Loucy (cell line): Measurements from ENCODE around the gene PUM1.
"Not testable (repeated sequence)": the region's sequence is repeated elsewhere in the genome, so short reads cannot be mapped to it uniquely, and the experiment has no call there.

Experiments
- H2AFZ ChIP-seq: fragments of 200-600 bp; sonication (generic); 2 replicates; pipeline ENCODE4 v1.6.0; 2016; ENCODE audit warnings: antibody characterized with exemption, mild to moderate bottlenecking, low read length, moderate library complexity
- H3F3A ChIP-seq: fragments of 200-600 bp; 2 replicates; pipeline ENCODE4 v1.6.0; 2016; ENCODE audit warnings: antibody characterized with exemption, low read depth, mild to moderate bottlenecking
- H3K27me3 ChIP-seq: fragments of 200-600 bp; sonication (generic); 2 replicates; pipeline ENCODE4 v1.6.1; 2014; ENCODE audit warnings: low read length, mild to moderate bottlenecking; ENCODE audit not compliant: insufficient read depth, poor library complexity, severe bottlenecking
- H3K36me3 ChIP-seq: fragments of 200-600 bp; sonication (generic); 2 replicates; pipeline ENCODE4 v1.6.1; 2016; ENCODE audit warnings: low read length; ENCODE audit not compliant: insufficient read depth
- H3K4me1 ChIP-seq: fragments of 200-600 bp; sonication (generic); 2 replicates; pipeline ENCODE4 v1.5.1; 2014; ENCODE audit warnings: low read length, mild to moderate bottlenecking; ENCODE audit not compliant: insufficient read depth, poor library complexity, severe bottlenecking
- H3K4me2 ChIP-seq: fragments of 200-600 bp; sonication (generic); 2 replicates; pipeline ENCODE4 v1.6.0; 2014; ENCODE audit warnings: antibody characterized with exemption, low read length, low read depth, mild to moderate bottlenecking; ENCODE audit not compliant: poor library complexity, severe bottlenecking
- H3K4me3 ChIP-seq: fragments of 200-600 bp; sonication (generic); 2 replicates; pipeline ENCODE4 v1.5.1; 2014; ENCODE audit warnings: low read length, mild to moderate bottlenecking, mixed read lengths; ENCODE audit not compliant: poor library complexity, severe bottlenecking
- H3K79me2 ChIP-seq: fragments of 200-600 bp; sonication (generic); 2 replicates; pipeline ENCODE4 v1.6.1; 2014; ENCODE audit warnings: low read length; ENCODE audit not compliant: insufficient read depth
- H3K9ac ChIP-seq: fragments of 200-600 bp; sonication (generic); 2 replicates; pipeline ENCODE4 v1.6.0; 2014; ENCODE audit warnings: mild to moderate bottlenecking, low read depth, low read length, moderate library complexity; ENCODE audit not compliant: poor library complexity, severe bottlenecking
- H3K9me2 ChIP-seq: fragments of 200-600 bp; sonication (generic); replicated peaks from 2 replicates; pipeline ENCODE4 v1.6.1; 2016; ENCODE audit warnings: low read depth, low read length, mixed read lengths
- H3K9me3 ChIP-seq: fragments of 200-600 bp; sonication (generic); 2 replicates; pipeline ENCODE4 v1.6.1; 2014; ENCODE audit warnings: mild to moderate bottlenecking, antibody characterized with exemption, low read length, low read depth; ENCODE audit not compliant: insufficient read depth
- H4K20me1 ChIP-seq: fragments of 200-600 bp; sonication (generic); 2 replicates; pipeline ENCODE4 v1.6.0; 2014; ENCODE audit warnings: antibody characterized with exemption, low read length, mild to moderate bottlenecking; ENCODE audit not compliant: insufficient read depth, poor library complexity, severe bottlenecking
- EZH2phosphoT487 ChIP-seq: fragments of 200-600 bp; IDR thresholded peaks from 2 replicates; pipeline ENCODE4 v1.6.1; 2018; ENCODE audit warnings: antibody characterized with exemption, mild to moderate bottlenecking, moderate library complexity, borderline replicate concordance
- TF ChIP-seq, protein P1 (sequence below): fragments of 200-600 bp; sonication (generic); conservative IDR thresholded peaks from 2 replicates; pipeline ENCODE4 v1.5.1; 2014; ENCODE audit warnings: mild to moderate bottlenecking, antibody characterized with exemption, low read length

The PUM1 gene

DNA sequence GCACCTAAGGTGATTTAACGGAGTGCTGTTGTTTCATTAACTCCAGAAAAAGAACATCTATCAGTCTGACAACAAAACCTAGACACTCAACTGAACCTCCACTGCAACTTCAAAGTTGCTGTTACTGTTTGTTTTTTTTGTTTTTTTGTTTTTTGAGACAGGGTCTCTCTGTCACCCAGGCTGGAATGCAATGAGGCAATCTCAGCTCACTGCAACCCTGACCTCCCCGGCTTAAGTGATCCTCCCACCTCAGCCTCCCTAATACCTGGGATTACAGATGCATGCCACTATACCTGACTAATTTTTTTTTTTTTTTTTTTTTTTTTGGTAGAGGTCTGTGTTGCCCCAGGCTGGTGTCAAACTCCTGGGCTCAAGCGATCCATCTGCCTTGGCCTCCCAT is 90.3 kb downstream of the PUM1 start:
- H2AFZ ChIP-seq, result no peak overlapping the region
- H3F3A ChIP-seq, result no peaks in the 10 kb centered on the region
- peaks cover 50% of the 10 kb centered on the region; the same call in 1 of the 2 replicates for H3K79me2 ChIP-seq
- TF ChIP-seq, protein P1, sequence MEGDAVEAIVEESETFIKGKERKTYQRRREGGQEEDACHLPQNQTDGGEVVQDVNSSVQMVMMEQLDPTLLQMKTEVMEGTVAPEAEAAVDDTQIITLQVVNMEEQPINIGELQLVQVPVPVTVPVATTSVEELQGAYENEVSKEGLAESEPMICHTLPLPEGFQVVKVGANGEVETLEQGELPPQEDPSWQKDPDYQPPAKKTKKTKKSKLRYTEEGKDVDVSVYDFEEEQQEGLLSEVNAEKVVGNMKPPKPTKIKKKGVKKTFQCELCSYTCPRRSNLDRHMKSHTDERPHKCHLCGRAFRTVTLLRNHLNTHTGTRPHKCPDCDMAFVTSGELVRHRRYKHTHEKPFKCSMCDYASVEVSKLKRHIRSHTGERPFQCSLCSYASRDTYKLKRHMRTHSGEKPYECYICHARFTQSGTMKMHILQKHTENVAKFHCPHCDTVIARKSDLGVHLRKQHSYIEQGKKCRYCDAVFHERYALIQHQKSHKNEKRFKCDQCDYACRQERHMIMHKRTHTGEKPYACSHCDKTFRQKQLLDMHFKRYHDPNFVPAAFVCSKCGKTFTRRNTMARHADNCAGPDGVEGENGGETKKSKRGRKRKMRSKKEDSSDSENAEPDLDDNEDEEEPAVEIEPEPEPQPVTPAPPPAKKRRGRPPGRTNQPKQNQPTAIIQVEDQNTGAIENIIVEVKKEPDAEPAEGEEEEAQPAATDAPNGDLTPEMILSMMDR, result no peak
- TF ChIP-seq EZH2phosphoT487, result no peak
- H3K9me2 ChIP-seq, result no peaks in the 10 kb centered on the region
- no peaks in the 10 kb centered on the region for H3K9me3 ChIP-seq
- peaks cover 53% of the 10 kb centered on the region for H4K20me1 ChIP-seq
- H3K27me3 ChIP-seq, result no peaks in the 10 kb centered on the region
- no peak overlapping the region for H3K4me2 ChIP-seq
- no peak overlapping the region for H3K4me3 ChIP-seq
- H3K36me3 ChIP-seq, result peaks cover 88% of the 10 kb centered on the region
- H3K9ac ChIP-seq, result no peak overlapping the region
- no peaks in the 10 kb centered on the region for H3K4me1 ChIP-seq

DNA sequence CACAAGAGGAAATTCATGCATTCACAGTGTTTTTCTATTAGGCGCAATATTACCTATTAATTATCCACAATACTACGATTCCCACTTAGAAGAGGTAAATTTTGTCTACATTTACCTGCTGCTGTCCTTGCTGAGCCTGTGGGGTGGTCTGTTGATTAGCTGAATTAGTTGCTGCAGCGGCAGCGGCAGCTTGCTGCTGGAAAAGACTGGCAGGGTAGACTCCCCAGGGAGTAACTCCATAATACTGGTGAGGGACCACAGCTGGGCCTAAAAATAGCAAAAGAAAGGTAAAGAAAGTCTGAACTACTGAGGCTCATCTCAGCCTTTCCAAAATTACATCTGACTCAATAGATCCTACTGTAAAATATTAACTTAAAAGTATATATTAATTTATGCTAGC is 91.0 kb downstream of the PUM1 start:
- peaks cover 52% of the 10 kb centered on the region for H3K79me2 ChIP-seq
- no peak overlapping the region for H3K9ac ChIP-seq
- H3K9me3 ChIP-seq, result no peaks in the 10 kb centered on the region
- H3K4me2 ChIP-seq, result no peak overlapping the region
- no peaks in the 10 kb centered on the region for H3K4me1 ChIP-seq
- no peaks in the 10 kb centered on the region for H3K9me2 ChIP-seq
- H3F3A ChIP-seq, result no peaks in the 10 kb centered on the region
- peaks cover 60% of the 10 kb centered on the region for H4K20me1 ChIP-seq
- TF ChIP-seq, protein P1, result no peak
- TF ChIP-seq EZH2phosphoT487, result no peak
- H3K4me3 ChIP-seq, result no peak overlapping the region
- H3K36me3 ChIP-seq, result peaks cover 89% of the 10 kb centered on the region
- H3K27me3 ChIP-seq, result no peaks in the 10 kb centered on the region
- H2AFZ ChIP-seq, result no peak overlapping the region

DNA sequence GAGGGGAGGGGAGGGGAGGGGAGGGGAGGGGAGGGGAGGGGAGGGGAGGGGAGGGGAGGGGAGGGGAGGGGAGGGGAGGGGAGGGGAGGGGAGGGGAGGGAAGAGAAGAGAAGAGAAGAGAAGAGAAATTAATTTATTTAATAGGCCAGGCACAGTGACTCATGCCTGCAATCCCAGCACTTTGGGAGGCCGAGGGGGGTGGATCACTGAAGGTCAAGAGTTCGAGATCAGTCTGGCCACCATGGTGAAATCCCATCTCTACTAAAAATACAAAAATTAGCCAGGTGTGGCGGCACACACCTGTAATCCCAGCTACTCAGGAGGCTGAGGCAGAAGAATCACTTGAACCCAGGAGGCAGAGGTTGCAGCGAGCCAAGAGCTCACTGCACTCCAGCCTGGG is 93.2 kb downstream of the PUM1 start:
- not testable (repeated sequence) for H3K9me2 ChIP-seq, H3K4me1 ChIP-seq, H3K9ac ChIP-seq, H3K4me2 ChIP-seq, H3F3A ChIP-seq, H2AFZ ChIP-seq, H3K27me3 ChIP-seq, H3K4me3 ChIP-seq, H3K9me3 ChIP-seq
- Histone ChIP-seq H4K20me1 (peaks cover 71% of the 10 kb centered on the region), H3K79me2 (peaks cover 50% of the 10 kb centered on the region), H3K36me3 (peaks cover 87% of the 10 kb centered on the region)

DNA sequence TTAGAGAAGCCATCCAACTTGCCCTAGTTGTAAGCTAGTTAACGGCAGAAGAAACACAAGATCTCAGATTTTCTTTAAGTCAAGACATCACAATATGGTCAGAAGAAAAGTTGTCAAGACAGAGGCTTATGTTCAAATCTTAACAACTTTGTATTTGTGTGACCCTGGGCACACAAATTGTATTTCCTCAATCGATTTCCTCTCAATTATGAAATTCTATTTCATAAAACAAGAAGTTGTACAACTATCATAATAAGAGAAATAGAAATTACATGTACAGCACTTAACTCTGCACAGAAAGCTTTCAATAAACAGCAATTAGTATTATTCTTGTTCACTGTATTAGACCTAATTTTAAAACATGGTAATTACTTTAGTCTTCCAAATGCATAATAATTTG is 94.0 kb downstream of the PUM1 start:
- Histone ChIP-seq H3K9me2 (no peaks in the 10 kb centered on the region), H3K79me2 (peaks cover 47% of the 10 kb centered on the region), H3K9me3 (no peaks in the 10 kb centered on the region), H2AFZ (no peak overlapping the region), H3K4me3 (no peak overlapping the region), H3K4me1 (no peaks in the 10 kb centered on the region), H3K4me2 (no peak overlapping the region), H3K36me3 (peaks cover 87% of the 10 kb centered on the region), H3K9ac (no peak overlapping the region), H3F3A (no peaks in the 10 kb centered on the region), H4K20me1 (peaks cover 74% of the 10 kb centered on the region), H3K27me3 (no peaks in the 10 kb centered on the region)
- TF ChIP-seq, protein P1, result no peak
- TF ChIP-seq EZH2phosphoT487, result no peak
